CD4-positive, alpha-beta T cell treated with Interleukin-17A for 4 hours (primary cell): Measurements from ENCODE around the gene A3GALT2.
"Not testable (repeated sequence)": the region's sequence is repeated elsewhere in the genome, so short reads cannot be mapped to it uniquely, and the experiment has no call there.

Experiments used
- DNase-seq: peaks from one replicate; pipeline ENCODE4 v3.0.0-alpha.2; 2020; ENCODE audit warnings: mixed read lengths

Gene A3GALT2

DNA sequence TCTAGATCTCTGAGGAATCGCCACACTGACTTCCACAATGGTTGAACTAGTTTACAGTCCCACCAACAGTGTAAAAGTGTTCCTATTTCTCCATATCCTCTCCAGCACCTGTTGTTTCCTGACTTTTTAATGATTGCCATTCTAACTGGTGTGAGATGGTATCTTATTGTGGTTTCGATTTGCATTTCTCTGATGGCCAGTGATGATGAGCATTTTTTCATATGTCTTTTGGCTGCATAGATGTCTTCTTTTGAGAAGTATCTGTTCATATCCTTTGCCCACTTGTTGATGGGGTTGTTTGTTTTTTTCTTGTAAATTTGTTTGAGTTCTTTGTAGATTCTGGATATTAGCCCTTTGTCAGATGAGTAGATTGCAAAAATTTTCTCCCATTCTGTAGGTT, 30.3 kb downstream of the A3GALT2 start:
- not testable (repeated sequence) for DNase-seq

DNA sequence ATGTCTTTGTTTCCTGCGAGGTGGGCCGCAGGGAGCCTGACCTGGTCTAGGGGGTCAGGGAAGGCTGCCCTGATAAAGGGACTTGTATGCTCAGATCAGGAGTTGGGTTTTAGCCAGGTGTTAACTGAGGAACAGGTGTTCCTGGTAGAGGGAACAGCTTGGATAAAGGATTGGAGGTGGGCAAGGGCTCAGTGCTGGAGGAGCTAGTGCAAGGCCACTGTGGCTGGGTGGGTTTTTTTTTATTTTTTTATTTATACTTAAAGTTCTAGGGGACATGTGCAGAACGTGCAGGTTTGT, 31.1 kb downstream of the A3GALT2 start:
- no peak for DNase-seq

DNA sequence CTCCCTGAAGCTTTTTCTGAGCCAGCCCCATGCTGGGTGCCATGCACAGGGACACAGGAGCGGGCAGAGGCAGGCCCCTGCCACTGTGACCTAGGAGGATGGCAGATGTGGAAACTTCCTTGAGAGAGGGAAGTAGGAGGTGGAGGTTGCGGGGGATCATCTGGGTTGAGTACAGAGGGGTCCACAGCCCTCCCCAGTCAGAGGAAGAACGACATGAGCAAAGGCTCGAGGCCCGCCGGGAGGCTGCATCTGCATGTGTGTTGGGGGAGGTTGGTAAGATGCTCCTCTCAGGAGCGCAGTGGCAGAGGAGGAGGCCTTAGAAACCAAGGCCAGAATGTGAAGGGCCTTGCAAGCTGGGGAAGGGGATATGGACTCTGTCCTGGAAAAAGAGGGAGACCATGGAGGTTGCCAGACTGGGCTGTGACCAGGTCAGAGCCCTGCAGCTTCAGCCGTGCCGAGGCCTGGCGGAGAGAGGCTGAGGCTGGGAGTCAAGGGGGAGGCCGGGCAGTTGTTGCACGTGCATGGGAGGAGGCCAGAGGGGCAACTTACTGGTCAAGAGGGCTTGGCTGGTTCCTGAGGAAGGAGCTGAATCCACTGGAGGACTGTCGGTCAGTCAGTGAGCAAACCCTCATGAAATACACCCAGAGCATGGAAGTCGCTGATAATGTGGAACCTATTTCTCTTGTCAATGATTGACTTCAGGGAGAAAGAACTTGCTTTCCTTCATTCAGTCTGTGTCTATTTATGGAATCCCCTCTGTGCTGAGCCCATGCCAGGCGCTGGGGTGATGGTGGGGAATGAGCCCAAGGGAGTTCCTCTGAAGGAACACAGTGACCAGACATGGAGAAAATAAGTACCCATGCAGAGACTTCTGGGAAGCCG, 31.7 kb downstream of the A3GALT2 start:
- no peak for DNase-seq

DNA sequence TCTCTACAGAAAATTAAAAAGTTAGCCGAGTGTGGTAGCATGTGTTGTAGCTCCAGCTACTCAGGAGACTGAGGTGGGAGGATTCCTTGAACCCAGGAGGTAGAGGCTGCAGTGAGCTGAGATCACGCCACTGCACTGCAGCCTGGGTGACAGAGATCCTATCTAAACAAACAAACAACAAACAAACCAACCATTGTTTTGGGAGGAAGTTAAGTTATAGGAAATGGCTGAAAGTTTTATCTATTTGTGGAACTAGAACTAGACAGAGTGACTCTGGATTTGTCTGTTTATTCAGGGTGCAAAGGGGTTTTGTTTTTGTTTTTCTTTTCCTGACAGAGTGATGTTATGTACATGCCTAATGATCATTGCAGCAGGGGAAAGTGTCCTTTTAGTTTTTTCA, 33.6 kb downstream of the A3GALT2 start:
- DNase-seq = no peak

DNA sequence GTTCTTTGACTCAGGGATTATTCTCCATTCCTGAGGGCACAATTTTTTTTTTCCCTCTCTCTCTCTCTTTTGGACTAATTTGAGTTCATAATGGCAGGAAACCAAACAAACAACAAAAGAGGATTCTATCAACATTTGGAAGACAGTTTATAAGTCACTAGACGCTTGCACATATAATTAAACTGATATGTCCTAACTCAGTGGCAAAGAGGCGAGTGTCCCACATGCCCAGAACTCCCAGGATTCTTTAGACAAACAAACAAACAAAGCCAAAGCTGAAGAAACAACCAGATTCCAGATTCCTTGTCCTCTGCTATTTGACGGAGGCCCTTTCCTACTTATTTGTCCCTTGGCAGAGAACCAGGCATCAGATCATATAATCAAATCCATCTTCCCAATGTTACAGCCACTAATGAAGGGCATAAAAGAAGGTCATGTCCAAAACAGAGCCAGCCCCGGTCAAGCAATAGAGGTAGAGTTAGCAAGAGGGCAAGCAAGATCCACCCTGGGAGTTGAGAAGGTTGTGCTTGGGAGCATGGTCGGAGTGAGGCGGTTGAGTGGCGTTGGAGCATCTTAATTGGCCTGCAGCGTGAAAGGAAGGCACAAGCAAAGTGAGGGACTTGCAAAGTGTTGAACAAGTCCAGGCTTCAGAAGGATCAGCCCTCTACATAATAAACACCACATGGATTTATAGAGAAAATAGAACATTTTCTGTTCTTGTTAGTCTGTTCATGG, 34.3 kb downstream of the A3GALT2 start:
- DNase-seq = no peak

DNA sequence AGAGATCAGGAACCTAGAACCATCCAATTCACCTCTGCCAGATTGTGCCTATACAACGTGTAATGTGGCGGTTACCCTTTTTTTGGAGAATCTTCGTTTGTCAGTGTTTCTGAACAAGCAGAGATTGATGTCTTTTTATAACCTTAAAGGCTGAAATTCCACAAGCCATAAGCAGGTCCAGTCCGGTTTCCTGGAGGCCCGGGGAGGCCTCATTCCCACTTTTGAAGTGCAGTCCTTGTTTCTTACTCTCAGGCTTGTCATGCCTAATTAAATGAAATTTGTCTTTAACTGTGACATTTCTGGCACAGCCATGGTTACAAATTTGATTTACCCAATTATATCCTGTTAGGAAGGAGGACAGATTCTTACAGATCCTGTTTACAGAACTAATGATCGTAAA, 36.8 kb downstream of the A3GALT2 start:
- no peak for DNase-seq

DNA sequence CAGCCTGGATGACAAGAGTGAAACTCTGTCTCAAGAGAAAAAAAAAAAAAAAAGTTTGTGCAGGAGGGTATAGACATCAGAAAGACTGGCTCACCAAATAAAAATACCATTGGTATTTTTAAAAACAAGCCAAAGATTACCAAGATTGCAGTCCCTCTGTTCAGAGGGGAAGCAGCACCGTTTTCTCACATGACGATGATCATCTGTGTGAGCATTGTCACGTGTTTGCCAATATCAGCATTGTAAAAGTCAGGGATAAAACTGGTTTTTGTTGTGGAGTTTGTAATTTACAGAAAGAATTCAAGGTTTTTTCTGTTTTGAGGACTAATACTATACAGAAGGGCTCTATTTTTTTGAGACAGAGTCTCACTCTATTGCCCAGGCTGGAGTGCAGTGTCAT, 38.1 kb downstream of the A3GALT2 start:
- DNase-seq = no peak

DNA sequence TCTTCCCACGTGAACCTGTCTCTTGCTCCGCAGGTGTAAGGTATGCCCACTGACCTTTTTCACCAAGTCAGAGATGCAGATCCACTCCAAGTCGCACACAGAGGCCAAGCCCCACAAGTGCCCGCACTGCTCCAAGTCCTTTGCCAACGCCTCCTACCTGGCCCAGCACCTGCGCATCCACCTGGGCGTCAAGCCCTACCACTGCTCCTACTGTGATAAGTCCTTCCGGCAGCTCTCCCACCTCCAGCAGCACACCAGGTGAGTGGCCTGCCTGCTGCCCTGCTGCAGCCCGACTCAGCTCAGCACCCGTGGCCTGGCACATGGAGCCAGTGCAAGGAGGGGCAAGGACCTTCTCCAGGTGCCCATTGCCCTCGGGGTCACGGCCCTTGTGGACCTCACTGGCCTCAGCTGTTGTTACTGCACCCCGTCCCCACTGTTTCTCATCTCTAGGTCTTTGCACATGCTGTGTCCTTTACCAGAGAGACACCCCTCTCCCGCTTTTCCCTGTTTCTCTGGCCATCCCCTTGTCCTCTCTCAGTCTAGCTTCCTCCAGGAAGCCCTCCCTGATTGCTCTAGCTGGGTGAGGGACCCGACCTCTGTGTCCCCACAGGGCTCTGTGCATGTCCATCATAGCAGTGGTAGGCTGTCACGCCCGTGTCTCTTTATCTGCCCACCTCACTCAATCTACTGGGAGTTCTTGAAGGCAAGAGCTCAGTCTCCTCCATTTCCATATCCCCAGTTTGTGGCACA, 39.2 kb downstream of the A3GALT2 start:
- DNase-seq = no peak

DNA sequence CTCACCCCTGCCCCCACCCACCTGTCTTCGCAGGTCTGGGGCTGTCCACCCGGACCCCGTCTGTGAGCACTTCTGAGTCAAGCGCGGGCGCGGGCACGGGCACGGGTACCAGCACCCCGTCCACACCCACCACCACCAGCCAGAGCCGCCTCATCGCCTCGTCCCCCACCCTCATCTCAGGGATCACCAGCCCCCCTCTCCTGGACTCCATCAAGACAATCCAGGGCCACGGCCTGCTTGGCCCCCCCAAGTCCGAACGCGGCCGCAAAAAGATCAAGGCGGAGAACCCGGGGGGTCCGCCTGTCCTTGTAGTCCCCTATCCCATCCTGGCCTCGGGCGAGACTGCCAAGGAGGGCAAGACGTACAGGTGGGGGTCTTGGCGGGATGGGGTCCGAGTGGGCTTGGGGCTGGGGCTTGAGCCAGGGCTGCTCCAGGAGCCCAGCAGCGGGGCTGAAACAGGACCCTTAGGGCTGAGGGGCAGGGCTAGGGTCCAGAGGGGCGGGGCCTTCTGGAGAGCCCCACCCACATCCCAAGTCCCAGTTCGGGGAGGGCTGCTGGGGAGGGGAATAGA, 40.7 kb downstream of the A3GALT2 start:
- DNase-seq = no peak

DNA sequence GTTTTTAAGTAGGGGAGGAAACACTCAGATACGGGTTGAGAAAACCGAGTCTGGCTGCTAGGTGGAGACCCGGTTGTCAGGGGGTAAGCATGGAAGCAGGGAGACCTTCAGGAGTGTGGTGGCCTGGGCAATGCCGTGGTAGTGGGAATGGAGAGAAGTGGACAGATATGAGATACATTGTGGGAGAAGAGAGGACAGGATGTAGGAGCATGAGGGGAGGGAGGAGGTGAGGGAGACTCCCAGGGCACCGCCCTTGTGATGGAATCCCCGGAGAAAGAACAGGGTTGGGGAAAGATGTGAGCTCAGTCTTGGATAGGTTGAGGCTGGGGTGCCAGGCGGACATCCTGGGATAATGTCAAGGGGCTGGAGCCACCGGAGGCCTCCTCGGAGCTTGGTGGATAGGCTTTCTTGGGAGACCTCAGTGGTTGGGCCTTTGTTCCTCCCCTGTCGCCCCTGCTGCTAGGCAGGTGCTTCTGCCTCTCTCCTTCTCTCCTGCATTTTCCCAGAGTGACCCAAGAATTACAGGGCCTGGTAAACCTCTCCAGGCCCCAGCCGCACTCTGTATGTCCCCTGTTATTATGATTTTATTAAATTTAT, 43.3 kb downstream of the A3GALT2 start:
- DNase-seq = no peak

DNA sequence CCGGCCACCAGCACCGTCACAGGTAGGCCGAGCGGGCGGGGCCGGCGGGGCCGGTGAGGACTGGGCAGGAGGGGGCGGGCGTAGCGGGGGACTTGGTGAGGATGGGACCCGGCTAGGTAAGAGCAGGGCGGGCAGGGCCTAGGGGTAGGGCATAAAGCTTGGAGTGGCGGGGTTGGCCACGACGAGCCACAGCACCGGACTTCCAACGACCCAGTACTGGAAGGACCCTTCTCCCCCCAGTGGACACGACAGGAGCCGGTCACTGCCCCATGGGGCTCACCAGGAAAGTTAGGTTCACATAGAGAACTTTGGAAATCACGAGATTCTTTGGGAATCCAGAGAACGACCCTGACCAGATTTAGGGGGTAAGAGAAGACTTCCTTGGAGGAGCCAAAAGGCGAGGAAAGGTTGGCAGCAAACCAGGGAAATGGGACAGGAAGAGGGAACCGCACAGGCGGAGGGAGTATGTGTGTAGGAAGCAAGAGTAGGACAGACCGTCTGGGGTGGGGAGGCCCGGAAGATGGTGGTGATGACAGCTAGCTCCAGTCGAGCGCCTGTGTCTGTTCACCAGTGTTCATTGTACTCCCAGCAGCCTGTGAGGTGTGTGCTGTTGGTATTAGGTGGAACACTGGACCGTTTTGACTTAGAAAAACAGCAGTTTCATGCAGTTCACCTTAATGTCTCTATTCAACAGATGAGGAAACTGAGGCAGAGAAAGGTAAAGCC, 44.2 kb downstream of the A3GALT2 start:
- DNase-seq = no peak

DNA sequence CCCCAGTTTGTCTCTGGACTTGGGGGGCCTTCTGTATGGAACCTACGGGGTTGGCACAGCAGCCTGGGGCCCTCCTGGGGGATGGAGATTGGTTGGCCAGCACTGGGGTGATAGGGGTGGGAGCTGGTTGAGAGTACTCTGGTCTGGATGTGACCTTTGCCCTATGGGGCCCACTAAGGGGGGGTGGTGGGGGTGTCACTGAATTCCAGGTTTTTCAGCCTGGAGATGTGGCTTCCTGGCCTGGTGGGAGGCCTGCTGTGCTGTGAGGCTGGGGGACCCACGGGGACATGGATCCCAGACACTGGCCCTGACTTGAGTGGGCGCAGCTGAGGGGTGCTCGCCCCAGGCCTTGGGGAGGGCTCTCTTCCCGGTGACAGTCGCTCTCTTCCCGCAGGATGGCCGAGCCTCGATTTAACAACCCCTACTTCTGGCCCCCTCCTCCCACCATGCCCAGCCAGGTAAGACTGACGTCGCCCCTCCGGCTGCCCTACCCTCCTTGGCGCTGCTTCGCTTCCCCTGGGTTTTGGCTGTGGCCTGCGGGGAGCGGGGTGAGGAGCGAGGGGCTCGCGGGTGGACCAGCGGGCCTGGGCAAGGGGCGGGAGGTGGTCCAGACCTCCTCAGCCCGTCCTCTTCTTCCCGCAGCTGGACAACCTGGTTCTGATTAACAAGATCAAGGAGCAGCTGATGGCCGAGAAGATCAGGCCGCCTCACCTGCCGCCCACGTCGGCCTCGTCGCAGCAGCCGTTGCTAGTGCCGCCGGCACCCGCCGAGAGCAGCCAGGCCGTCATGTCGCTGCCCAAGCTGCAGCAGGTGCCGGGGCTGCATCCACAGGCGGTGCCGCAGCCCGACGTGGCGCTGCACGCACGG, 45.0 kb downstream of the A3GALT2 start:
- DNase-seq = no peak

DNA sequence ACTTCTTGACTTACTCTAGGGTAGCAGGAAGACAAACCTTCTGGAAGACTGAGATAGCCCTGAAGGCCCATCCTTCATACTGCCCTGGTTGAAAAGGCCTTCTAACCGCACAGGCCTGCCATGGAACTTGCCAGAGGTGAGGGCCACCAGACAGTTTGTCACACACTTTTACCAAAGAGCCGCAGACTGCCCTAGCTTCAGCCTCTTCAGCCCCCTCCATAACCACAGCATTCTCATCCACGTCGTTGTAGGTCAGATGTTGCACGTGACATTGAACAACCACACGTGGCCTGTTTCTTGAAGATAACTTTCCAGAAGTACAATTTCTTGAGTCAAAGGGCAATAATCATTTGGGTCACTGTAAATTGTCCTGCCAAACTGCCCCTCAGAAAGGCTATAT, 45.7 kb downstream of the A3GALT2 start:
- no peak for DNase-seq

DNA sequence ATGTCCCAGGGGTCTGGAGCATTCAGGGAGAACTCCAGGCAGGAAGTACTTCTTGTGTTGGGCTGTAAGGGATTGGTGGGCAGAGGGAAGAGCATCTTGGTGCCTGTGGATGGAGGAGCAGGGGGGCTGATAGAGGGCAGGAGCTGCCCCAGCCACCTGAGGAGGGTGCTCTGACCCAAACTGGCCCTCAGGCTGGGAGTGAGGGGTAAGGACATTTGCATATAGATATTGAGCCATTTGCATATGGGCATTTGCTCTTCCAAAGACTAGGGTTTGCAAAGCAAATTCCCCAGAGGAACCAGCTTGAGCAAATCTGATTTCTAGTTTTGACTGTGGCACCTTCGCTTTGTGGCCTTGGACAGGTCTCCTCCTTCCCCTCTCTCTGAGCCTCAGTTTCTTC, 46.5 kb downstream of the A3GALT2 start:
- DNase-seq = no peak

DNA sequence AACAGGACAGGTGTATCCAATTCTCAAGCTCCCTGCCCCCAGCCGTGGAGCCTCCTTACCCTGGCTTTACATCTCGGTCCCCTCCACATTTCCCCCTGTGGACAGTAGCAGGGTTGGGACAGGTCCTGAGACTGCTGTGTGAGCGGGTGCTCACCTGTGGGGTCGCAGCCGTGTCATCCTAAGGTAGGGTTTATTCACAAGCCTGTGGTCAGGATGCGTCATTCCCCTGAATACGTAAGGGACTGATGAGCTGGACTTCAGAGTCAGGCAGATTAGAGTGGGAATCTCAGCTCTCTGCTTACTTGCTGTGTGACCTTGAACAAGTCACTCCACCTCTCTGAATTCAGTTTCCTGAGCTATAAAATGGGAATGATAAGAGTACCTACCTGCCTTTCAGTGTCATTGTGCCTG, 46.9 kb downstream of the A3GALT2 start:
- no peak for DNase-seq

DNA sequence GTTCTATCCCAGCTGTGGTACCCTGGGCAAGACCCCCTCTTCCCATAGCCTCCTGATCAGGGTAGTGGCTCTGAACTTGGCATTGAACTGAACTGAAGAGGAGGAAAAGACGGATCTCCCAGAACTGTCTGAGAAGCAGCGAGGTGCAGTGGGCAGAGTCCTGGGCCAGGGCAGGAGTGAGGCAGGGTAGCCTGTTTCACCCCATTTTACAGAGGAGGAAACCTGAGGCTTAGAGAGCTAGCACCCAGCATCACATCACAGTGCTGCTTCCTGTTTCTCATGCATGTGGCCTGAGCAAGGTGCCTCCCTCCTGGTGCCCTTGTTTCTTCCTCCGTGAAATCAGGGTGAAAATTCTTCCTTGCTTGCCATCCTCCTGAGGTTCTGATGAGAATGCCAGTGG, 47.5 kb downstream of the A3GALT2 start:
- DNase-seq = peak; percentile 16

DNA sequence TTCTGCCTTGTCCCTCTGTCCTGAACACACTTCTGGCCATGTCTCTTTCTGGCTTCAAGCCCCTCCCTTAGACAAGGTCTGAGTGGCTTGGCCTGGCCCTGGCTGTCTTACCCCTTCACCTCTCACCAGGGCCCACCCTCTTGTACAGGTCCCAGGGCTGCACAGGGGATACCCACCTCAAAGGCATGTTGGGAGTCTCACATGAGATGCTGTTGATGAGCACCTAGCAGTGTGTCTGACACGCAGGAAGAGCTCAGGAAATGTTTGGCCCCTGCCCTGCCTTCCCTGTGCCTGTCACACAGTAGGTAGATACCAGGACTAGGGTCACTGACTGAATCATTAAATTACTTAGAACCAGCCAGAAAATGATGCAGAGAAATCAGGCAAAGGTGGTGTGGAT, 48.0 kb downstream of the A3GALT2 start:
- DNase-seq = no peak

DNA sequence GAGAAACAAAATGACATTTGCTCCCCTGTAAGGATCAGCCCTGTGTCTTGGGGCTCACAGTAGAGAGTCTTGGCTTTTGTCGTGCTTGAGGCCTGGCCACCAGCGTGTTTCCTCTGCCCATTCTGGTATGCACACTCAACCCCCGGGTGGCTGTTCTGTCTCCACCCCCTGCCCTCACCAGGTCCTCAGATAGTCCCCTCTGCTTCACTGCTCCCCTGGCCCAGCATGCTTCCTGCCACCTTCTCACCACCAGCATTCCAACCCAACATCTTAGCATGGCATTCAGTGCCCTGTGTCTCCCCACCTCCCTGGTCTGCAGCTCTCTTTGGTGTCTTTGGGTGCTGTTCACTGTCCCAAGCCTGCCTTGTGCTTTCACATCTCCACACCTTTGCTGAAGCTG, 48.4 kb downstream of the A3GALT2 start:
- no peak for DNase-seq

DNA sequence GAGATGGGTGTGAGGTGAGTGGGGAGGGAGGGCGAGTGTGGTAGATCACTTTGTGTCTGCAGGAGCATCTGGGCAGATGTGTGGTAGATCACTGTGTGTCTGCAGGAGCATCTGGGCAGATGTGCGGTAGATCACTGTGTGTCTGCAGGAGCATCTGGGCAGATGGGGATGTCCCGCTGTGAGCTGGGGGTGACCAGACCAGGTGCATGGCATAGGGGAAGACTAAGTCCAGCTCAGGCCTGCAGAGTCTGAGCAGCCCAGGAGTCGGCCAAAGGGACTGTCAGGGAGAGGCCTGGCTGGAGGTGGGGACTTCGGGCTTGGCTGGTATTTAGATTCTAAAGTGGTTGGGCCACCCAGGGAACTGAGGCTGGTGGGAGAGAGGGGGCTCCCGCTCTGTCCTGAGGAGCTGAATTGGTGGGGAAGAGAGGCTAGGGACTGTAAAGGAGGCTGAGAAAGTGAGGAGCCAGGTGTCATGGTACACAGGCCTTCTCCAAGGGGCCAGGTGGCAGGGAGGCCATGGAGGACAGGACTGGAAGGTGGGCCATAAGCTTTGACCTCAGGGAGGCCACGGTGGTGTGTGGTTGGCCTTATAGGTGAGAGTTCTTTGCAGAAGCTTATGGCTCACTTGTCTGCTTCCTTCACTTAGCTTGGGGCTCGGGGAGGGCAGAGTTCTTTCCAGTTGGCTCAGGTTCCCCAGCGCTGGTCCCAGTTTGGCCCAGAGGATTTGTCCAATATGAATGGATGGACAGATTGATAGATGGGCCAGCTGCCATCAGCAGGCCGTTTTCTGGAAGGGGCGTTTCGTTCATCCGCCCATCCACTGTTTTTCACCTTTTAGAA, 49.0 kb downstream of the A3GALT2 start:
- no peak for DNase-seq

DNA sequence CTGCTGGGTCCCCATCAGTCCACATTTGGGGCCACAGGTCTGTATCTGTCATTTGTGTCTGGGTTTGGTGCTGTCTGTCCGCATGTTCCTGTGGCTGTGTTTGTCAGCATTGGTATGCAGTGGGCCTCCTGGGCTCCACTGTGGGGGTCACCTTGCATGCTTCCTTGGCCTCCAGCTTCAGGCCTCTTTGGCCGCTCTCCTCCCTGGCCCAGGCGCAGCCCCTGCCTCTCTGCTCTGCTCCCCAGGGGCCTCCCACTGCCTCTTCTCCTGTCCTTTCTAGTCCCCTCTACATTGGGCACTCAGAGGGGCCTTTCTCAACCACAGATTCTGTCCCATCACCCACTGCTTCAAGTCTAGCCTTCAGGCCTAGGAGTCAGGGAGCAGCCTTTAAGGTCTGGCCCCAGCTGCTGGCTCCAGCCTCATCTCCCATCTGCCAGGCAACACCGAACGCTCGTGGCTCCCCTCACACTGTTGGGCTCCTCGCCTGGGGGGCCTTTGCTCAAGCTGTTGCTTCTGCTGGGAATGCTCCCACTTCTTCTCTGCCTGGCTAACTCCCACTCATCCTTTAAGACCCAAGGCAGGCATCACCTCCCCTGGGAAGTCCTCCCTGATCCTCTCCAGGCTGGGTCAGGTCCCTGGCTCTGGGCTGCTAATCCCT, 50.0 kb downstream of the A3GALT2 start:
- DNase-seq = no peak
